ENCODE measurements around the gene RHEBL1.

Gene RHEBL1

DNA sequence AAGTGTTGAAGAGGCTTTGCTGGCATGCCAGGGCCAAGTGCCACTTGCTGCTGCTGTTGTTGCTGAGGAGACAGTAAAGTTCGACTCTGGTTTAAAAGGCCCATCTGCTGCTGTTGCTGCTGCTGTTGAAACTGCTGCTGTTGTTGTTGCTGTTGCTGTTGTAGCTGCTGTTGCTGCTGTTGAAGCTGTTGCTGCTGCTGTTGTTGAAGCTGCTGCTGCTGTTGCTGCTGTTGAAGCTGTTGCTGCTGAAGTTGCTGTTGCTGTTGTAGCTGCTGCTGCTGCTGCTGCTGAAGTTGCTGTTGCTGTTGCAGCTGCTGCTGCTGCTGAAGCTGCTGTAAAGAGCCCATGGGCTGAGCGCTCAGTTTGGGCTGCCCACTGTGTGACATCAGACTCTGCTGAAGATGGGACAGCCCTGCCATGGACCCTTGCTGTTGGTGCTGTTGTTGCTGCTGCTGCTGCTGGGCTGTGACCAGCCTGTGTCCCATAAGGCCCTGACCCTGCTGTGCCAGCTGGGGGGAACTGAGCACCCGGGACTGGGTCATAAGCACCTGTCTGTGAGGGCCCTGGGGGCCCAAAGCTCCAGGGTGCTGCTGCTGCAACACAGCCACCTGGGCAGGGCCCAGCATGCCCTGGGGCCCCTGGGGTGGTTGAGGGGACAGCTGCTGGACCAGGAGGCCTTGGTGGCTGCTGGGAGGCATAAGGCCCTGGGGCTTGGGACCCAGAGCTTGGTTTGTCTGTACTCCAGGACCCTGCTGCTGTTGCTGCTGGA, 36.9 kb downstream of the RHEBL1 start:
- TF ChIP-seq, protein P1, sequence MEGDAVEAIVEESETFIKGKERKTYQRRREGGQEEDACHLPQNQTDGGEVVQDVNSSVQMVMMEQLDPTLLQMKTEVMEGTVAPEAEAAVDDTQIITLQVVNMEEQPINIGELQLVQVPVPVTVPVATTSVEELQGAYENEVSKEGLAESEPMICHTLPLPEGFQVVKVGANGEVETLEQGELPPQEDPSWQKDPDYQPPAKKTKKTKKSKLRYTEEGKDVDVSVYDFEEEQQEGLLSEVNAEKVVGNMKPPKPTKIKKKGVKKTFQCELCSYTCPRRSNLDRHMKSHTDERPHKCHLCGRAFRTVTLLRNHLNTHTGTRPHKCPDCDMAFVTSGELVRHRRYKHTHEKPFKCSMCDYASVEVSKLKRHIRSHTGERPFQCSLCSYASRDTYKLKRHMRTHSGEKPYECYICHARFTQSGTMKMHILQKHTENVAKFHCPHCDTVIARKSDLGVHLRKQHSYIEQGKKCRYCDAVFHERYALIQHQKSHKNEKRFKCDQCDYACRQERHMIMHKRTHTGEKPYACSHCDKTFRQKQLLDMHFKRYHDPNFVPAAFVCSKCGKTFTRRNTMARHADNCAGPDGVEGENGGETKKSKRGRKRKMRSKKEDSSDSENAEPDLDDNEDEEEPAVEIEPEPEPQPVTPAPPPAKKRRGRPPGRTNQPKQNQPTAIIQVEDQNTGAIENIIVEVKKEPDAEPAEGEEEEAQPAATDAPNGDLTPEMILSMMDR (IDR thresholded peaks at IDR 0.05; ENCODE audit: low read depth, low read length, missing control alignments): no peak
- H3K4me3 ChIP-seq (ENCODE audit: low read depth, low read length): no peak overlapping the region
- in situ Hi-C loops (cut with HindIII; ENCODE audit: low sequenced_read_pairs): no loop called here

DNA sequence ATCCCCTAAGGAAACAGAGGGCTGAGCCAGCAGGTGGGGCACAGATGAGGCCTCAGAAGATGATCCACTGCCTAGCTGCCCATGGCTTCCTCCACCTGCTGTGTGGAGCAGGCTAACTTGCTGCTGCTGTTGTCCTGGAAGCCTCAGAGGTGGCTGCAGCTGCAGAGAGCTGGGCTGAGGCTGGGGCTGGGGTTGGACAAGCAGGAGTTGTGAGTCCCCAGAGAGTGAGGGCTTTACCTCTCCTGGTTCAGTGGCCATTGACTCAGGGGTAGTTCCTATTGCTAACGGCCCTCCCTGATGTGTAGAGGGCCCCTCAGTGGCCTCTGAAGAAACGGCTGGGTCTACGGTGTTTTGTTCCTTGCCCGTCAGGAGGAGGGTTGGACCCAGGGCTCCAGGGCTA, 37.5 kb downstream of the RHEBL1 start:
- no peak overlapping the region for H3K4me3 ChIP-seq (ENCODE audit: low read depth, low read length)
- DNase-seq (ENCODE audit: low read depth): no peak
- in situ Hi-C loops (cut with HindIII; ENCODE audit: low sequenced_read_pairs): no loop called here
- TF ChIP-seq, protein P1 (IDR thresholded peaks at IDR 0.05; ENCODE audit: low read depth, low read length, missing control alignments): no peak

More for the DNA sequence above, 36.9 kb downstream of the RHEBL1 start:
- DNase-seq (ENCODE audit: low read depth): no peak

DNA sequence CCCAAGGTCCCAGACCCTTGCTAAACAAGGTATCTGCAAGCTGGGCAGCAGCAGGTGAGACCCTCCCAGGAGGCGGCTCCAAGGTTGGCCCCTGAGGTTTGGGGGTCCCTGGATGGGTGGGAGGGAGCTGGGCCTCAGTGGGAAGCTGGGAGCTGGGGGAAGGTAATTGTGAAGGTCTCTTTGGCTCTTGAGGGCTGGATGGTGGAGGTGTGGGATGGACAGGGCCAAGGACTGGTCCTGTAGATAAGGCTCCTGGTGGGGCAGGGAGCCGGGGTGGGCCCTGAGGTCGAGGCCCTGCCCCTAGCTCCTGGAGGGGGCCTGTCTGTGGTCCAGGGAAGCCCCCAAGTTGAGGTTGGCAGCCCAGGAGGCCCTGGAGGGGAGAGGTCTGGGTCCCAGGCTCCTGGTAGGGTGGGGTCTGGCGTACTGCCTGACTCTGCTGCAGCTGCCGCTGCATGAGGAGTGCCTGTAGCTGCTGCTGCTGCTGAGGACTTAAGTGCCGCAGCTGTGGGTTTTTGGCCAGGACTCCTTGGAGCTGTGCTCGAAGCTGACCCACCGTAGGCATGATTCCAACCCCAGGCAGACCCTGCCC, 38.1 kb downstream of the RHEBL1 start:
- TF ChIP-seq, protein P1 (IDR thresholded peaks at IDR 0.05; ENCODE audit: low read depth, low read length, missing control alignments): no peak
- H3K4me3 ChIP-seq (ENCODE audit: low read depth, low read length): no peak overlapping the region
- in situ Hi-C loops (cut with HindIII; ENCODE audit: low sequenced_read_pairs): no loop called here
- no peak for DNase-seq (ENCODE audit: low read depth)

DNA sequence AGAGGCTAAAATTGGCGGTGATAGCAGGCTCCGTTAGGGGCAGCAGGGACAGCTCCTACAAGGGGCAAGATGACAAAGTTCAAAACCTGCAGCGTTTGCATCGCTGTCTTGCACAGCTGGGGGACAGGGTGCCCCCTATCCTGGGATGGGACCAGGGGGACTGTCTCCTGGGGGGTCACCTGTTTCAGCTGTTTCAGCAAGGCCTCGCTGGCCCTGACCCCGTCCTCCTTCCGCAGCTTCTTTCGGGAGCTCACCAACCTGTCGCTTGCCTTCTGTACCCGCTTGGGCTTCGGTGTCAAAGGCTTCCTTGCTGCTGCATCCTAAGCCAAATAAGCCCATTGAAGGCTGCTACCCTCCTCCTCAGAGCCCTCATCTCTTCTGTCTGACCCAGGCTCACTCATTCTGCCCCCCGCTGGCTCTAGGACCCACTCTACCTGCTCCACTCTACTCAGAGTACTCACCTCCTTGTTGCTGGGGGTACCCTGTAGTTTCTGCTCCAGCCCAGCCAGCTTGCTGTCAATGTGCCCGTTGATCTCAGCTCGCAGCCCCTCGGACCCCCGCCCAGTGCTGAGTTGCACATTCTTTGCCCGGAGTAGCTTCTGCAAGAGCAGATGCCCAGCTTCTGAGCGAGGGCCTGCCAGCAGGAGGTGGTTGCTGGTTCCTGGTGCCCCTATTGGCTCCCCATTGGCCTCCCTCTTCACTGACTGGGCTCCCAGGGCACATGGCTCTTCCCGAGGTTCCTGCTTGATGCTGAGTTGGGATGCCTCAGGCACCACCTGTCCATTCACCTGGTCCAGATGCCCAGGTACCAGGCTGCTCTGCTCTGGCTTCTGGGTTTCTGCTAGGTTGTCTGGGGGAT, 38.8 kb downstream of the RHEBL1 start:
- TF ChIP-seq, protein P1 (IDR thresholded peaks at IDR 0.05; ENCODE audit: low read depth, low read length, missing control alignments): no peak
- no peak for DNase-seq (ENCODE audit: low read depth)
- in situ Hi-C loops (cut with HindIII; ENCODE audit: low sequenced_read_pairs): no loop called here
- no peak overlapping the region for H3K4me3 ChIP-seq (ENCODE audit: low read depth, low read length)

DNA sequence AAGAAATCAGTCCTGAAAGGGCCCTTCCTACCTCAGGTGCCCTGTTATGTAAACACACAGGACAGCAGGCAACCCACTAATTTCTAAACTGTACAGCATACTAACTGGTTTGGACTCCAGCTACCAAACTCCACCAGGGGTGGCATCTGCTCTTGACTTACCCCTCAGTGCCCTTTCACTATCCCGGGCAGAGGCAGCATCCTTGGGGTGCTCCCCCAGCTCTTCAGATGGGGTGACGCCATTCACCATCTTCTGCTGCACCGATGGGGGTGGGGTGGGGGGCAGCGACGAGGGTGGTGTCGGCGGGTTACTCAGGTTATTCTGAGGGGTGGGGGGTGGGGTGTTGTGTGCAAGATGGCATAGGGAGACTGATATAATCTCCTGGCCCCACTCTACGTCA, 39.7 kb downstream of the RHEBL1 start:
- DNase-seq (ENCODE audit: low read depth): no peak
- in situ Hi-C loops (cut with HindIII; ENCODE audit: low sequenced_read_pairs): no loop called here
- H3K4me3 ChIP-seq (ENCODE audit: low read depth, low read length): no peak overlapping the region
- TF ChIP-seq, protein P1 (IDR thresholded peaks at IDR 0.05; ENCODE audit: low read depth, low read length, missing control alignments): no peak

DNA sequence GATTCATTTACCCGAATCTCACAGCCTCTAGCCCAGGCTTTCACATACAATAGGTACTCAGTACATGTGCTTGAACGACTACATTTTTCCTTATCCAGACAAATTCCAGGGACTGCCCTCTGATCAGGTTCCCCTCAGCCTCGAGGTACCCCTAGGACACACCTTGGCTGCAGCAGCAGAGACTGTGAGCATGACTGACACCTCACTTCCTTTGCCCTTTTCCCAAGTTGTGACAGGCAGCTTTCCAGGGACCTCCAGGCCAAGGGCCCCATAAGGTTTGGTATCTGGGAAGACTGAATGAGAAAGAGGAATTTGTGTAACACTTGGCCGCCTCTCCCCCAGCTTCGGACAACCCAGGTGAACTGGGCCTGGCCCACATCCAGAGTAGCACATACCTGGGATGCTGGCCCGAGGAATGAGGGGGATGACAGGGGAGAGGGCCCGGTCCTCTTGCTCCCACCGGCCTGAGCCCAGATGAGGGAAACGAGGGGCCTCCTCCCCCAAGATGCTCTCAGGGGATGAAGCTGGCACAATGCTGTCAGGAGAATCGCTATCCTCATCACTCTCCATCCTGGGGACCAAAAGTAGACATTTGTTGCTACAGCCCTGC, 41.0 kb downstream of the RHEBL1 start:
- TF ChIP-seq, protein P1 (IDR thresholded peaks at IDR 0.05; ENCODE audit: low read depth, low read length, missing control alignments): no peak
- no peak overlapping the region for H3K4me3 ChIP-seq (ENCODE audit: low read depth, low read length)
- in situ Hi-C loops (cut with HindIII; ENCODE audit: low sequenced_read_pairs): no loop called here
- no peak for DNase-seq (ENCODE audit: low read depth)

Measured in astrocyte of the cerebellum (primary cell).